Nephron (organoid): ENCODE measurements around the gene CHRNA9.

Source experiments
- H3K27ac Mint-ChIP-seq, 3 experiments: 2 replicates each; pipeline ENCODE4 v1.8.0; 2020; ENCODE audit warnings: mixed read lengths in 3 of 3, mild to moderate bottlenecking in 2 of 3, moderate library complexity in 1 of 3
- H3K27me3 Mint-ChIP-seq: 2 replicates; pipeline ENCODE4 v1.8.0; 2021; ENCODE audit warnings: low read depth, mild to moderate bottlenecking, moderate library complexity, mixed read lengths
- H3K36me3 Mint-ChIP-seq: 2 replicates; pipeline ENCODE4 v1.8.0; 2020; ENCODE audit warnings: low read depth, mixed read lengths
- H3K4me1 Mint-ChIP-seq: 2 replicates; pipeline ENCODE4 v1.8.0; 2020; ENCODE audit warnings: mixed read lengths
- H3K4me3 Mint-ChIP-seq, 3 experiments: 2 replicates each; pipeline ENCODE4 v1.8.0; 2020; ENCODE audit warnings: mild to moderate bottlenecking in 3 of 3, mixed read lengths in 3 of 3, moderate library complexity in 2 of 3
- H3K9me3 Mint-ChIP-seq: 2 replicates; pipeline ENCODE4 v1.8.0; 2020; ENCODE audit warnings: mixed read lengths
- TF ChIP-seq, protein P1 (sequence below), 3 experiments: fragments of 200-600 bp; sonication (generic); IDR thresholded peaks; one replicate each; pipeline ENCODE4 v1.5.0; 2021; ENCODE audit warnings: antibody characterized with exemption in 3 of 3; ENCODE audit not compliant: unreplicated experiment in 3 of 3

CHRNA9 gene

DNA sequence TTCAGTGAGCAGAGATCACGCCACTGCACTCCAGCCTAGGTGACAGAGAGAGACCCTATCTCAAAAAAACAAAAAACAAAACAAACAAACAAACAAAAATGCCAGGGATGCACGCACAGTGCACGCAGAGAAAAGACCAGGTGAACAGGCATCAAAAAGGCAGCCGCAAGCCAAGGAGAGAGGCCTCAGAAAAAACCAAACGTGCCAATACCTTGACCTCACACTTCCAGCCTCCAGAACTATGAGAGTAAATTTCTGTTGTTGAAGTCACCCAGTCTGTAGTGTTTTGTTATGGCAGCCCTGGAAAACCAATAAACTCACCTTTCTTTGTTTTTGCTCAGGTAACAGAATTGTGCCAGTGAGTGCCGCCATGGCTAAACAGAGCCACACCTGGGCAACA lies 66.0 kb downstream of the CHRNA9 start:
- TF ChIP-seq, protein P1, sequence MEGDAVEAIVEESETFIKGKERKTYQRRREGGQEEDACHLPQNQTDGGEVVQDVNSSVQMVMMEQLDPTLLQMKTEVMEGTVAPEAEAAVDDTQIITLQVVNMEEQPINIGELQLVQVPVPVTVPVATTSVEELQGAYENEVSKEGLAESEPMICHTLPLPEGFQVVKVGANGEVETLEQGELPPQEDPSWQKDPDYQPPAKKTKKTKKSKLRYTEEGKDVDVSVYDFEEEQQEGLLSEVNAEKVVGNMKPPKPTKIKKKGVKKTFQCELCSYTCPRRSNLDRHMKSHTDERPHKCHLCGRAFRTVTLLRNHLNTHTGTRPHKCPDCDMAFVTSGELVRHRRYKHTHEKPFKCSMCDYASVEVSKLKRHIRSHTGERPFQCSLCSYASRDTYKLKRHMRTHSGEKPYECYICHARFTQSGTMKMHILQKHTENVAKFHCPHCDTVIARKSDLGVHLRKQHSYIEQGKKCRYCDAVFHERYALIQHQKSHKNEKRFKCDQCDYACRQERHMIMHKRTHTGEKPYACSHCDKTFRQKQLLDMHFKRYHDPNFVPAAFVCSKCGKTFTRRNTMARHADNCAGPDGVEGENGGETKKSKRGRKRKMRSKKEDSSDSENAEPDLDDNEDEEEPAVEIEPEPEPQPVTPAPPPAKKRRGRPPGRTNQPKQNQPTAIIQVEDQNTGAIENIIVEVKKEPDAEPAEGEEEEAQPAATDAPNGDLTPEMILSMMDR (IDR thresholded peaks at IDR 0.05; ENCODE audit: unreplicated experiment in 3 of 3), result no peak
- Mint-ChIP-seq H3K4me1 (peaks cover 20% of the 10 kb centered on the region), H3K27ac (no peak overlapping the region), H3K4me3 (no peak overlapping the region), H3K27me3 (peaks cover 17% of the 10 kb centered on the region), H3K36me3 (peaks cover 4% of the 10 kb centered on the region), H3K9me3 (peaks cover 5% of the 10 kb centered on the region)

GRCh38 chr4:40401631-40402030 lies 66.5 kb downstream of the CHRNA9 start:
- Mint-ChIP-seq H3K27me3 (peaks cover 17% of the 10 kb centered on the region), H3K36me3 (peaks cover 4% of the 10 kb centered on the region), H3K27ac (peak overlapping the region in 1 of 3 experiments; percentile 11), H3K9me3 (peaks cover 5% of the 10 kb centered on the region), H3K4me1 (peaks cover 15% of the 10 kb centered on the region), H3K4me3 (no peak overlapping the region)
- TF ChIP-seq, protein P1 (IDR thresholded peaks at IDR 0.05; ENCODE audit: unreplicated experiment in 3 of 3), result no peak

DNA sequence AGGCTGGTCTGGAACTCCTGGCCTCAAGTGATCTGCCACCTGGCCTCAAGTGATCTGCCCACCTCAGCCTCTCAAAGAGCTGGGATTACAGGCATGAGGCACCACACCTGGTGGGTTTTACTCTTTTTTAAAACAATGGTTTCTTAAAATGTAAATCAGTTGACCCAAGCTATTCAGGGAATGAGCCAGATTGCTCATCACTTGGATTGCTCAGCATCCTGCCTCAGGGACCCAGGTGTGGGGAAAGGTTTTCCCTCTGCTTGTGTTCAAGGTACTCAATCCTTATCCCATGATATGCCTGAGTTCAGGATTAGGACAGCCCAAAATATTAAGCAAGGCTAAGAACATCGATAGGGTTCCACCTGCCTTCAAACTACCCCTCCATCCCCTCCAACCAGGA lies 67.4 kb downstream of the CHRNA9 start:
- H3K4me1 Mint-ChIP-seq, result peaks cover 15% of the 10 kb centered on the region
- peaks cover 9% of the 10 kb centered on the region for H3K36me3 Mint-ChIP-seq
- peaks cover 10% of the 10 kb centered on the region for H3K9me3 Mint-ChIP-seq
- TF ChIP-seq, protein P1 (IDR thresholded peaks at IDR 0.05; ENCODE audit: unreplicated experiment in 3 of 3), result no peak
- H3K27ac Mint-ChIP-seq, result no peak overlapping the region
- peaks cover 17% of the 10 kb centered on the region for H3K27me3 Mint-ChIP-seq
- no peak overlapping the region for H3K4me3 Mint-ChIP-seq

DNA sequence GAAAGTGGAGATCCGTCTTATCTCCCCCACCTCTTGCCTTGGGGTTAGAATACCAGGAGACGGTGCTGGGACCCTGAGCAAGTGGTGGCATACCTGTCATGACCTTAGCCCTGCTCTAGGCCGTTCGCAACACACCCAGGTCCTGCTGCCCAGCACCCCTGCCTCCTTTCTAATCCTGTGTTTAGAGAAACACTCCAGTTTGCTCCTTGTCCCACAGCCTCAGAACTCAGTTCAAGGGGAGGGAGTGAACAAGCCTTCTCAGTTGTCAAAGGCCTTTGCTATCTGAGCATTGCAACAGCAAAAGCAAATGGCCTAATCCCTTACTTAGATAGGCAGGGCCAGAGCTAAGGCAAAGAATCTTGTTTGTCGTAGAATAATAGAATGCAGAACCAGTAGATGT lies 67.9 kb downstream of the CHRNA9 start:
- Mint-ChIP-seq H3K9me3 (peaks cover 14% of the 10 kb centered on the region), H3K27me3 (peaks cover 17% of the 10 kb centered on the region), H3K4me3 (no peak overlapping the region), H3K27ac (peak overlapping the region in 1 of 3 experiments; percentile 73), H3K36me3 (peaks cover 13% of the 10 kb centered on the region), H3K4me1 (peaks cover 15% of the 10 kb centered on the region)
- TF ChIP-seq, protein P1 (IDR thresholded peaks at IDR 0.05; ENCODE audit: unreplicated experiment in 3 of 3), result no peak
